Liver (tissue), 3 donors: Measurements from ENCODE around the gene CYP2U1.

Experiments used
- EGR1 ChIP-seq, 2 donors: IDR thresholded peaks; 2 replicates each; pipeline ENCODE4 v1.6.1; 2016 to 2018; ENCODE audit warnings: antibody characterized with exemption in 2 of 2, low read depth in 2 of 2
- SP1 ChIP-seq: IDR thresholded peaks from 2 replicates; pipeline ENCODE4 v1.6.1; 2018; ENCODE audit warnings: antibody characterized with exemption, mild to moderate bottlenecking
- TAF1 ChIP-seq: conservative IDR thresholded peaks from 2 replicates; pipeline ENCODE4 v1.6.1; 2016; ENCODE audit warnings: antibody characterized with exemption, mild to moderate bottlenecking
- TF ChIP-seq, protein P1 (sequence below): IDR thresholded peaks from 2 replicates; pipeline ENCODE4 v1.6.1; 2016; ENCODE audit warnings: antibody characterized with exemption
- TF ChIP-seq, protein P2 (sequence below): fragments of 150-350 bp; IDR thresholded peaks from 2 replicates; pipeline ENCODE4 v1.5.1; 2017; ENCODE audit warnings: improper control_type of control experiment, low read depth, low read length; ENCODE audit not compliant: missing input control
- TF ChIP-seq, protein P3 (sequence below): IDR thresholded peaks from 2 replicates; pipeline ENCODE4 v1.6.1; 2016; ENCODE audit warnings: antibody characterized with exemption
- TF ChIP-seq, protein P4 (sequence below): IDR thresholded peaks from 2 replicates; pipeline ENCODE4 v1.6.1; 2016; ENCODE audit warnings: antibody characterized with exemption, mild to moderate bottlenecking
- donor health status: healthy.
- donor health status: healthy.

DNA sequence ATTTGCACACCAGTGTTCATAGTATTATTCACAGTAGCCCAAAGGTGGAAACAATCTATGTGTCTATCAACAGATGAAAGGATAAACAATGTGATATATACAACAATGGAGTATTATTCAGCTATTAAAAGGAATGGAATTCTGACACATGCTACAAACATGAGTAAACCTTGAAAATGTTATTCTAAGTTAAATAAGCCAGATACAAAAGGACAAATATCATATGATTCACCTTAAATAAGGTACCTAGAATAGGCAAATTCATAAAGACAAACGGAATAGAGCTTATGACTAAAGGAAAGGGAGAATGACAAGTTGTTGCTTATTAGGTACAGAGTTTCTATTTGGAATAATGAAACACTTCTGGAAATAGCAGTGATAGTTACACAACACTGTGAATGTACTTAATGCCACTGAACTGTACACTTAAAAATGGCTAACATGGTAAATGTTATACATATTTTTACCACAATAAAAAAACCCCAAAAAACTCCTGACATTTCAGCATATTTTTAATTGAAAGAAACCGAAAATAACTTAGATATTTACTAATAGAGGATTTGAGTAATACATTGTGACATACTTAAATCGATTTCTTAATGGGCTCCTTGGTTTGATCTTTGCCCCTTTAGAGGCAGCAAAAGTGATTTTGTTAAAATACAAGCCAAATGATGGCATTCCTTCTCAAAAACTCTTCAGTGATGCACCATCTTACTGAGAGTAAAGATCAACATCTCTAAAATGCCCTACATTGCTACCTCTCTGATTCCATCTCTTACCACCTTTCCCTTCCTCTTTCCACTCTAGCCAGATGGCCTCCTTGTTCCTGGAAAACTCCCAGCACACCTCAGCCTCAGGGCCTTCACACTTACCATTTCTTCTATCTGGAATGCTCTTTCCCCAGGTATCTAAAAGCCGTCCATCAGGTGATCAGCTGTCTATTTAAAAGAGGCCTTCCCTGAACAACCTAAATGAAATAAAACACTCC, 8.6 kb upstream of the CYP2U1 start:
- TF ChIP-seq, protein P1, sequence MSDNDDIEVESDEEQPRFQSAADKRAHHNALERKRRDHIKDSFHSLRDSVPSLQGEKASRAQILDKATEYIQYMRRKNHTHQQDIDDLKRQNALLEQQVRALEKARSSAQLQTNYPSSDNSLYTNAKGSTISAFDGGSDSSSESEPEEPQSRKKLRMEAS: no peak
- TF ChIP-seq, protein P2, sequence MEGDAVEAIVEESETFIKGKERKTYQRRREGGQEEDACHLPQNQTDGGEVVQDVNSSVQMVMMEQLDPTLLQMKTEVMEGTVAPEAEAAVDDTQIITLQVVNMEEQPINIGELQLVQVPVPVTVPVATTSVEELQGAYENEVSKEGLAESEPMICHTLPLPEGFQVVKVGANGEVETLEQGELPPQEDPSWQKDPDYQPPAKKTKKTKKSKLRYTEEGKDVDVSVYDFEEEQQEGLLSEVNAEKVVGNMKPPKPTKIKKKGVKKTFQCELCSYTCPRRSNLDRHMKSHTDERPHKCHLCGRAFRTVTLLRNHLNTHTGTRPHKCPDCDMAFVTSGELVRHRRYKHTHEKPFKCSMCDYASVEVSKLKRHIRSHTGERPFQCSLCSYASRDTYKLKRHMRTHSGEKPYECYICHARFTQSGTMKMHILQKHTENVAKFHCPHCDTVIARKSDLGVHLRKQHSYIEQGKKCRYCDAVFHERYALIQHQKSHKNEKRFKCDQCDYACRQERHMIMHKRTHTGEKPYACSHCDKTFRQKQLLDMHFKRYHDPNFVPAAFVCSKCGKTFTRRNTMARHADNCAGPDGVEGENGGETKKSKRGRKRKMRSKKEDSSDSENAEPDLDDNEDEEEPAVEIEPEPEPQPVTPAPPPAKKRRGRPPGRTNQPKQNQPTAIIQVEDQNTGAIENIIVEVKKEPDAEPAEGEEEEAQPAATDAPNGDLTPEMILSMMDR: no peak
- TF ChIP-seq SP1: no peak
- no peak for TF ChIP-seq TAF1
- no peak for TF ChIP-seq EGR1 (IDR thresholded peaks at IDR 0.05; ENCODE audit: low read depth in 2 of 2)
- TF ChIP-seq, protein P3, sequence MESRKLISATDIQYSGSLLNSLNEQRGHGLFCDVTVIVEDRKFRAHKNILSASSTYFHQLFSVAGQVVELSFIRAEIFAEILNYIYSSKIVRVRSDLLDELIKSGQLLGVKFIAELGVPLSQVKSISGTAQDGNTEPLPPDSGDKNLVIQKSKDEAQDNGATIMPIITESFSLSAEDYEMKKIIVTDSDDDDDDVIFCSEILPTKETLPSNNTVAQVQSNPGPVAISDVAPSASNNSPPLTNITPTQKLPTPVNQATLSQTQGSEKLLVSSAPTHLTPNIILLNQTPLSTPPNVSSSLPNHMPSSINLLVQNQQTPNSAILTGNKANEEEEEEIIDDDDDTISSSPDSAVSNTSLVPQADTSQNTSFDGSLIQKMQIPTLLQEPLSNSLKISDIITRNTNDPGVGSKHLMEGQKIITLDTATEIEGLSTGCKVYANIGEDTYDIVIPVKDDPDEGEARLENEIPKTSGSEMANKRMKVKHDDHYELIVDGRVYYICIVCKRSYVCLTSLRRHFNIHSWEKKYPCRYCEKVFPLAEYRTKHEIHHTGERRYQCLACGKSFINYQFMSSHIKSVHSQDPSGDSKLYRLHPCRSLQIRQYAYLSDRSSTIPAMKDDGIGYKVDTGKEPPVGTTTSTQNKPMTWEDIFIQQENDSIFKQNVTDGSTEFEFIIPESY: no peak
- TF ChIP-seq, protein P4, sequence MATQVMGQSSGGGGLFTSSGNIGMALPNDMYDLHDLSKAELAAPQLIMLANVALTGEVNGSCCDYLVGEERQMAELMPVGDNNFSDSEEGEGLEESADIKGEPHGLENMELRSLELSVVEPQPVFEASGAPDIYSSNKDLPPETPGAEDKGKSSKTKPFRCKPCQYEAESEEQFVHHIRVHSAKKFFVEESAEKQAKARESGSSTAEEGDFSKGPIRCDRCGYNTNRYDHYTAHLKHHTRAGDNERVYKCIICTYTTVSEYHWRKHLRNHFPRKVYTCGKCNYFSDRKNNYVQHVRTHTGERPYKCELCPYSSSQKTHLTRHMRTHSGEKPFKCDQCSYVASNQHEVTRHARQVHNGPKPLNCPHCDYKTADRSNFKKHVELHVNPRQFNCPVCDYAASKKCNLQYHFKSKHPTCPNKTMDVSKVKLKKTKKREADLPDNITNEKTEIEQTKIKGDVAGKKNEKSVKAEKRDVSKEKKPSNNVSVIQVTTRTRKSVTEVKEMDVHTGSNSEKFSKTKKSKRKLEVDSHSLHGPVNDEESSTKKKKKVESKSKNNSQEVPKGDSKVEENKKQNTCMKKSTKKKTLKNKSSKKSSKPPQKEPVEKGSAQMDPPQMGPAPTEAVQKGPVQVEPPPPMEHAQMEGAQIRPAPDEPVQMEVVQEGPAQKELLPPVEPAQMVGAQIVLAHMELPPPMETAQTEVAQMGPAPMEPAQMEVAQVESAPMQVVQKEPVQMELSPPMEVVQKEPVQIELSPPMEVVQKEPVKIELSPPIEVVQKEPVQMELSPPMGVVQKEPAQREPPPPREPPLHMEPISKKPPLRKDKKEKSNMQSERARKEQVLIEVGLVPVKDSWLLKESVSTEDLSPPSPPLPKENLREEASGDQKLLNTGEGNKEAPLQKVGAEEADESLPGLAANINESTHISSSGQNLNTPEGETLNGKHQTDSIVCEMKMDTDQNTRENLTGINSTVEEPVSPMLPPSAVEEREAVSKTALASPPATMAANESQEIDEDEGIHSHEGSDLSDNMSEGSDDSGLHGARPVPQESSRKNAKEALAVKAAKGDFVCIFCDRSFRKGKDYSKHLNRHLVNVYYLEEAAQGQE: no peak
